IMR-90 (cell line): ENCODE measurements around the gene TTLL9. TPM values are rescaled to one million over a fixed set of nuclear protein-coding genes. Genes with fewer than 3 reads are reported as not detected.

Experiments used
- ATAC-seq: fragments of 200-7000 bp; cut with Tn5 transposase; 2 replicates; pipeline ENCODE4 v1.9.1; 2020; ENCODE audit warnings: low read depth, mild to moderate bottlenecking, moderate library complexity
- BruUV-seq: library from RNA; stranded (reverse); fragments of 400-500 nt; replicated peaks from 2 replicates; lab custom pipeline; 2021; lab: Mats Ljungman, UMichigan
- CTCF ChIA-PET: fragments of 300-600 bp; formaldehyde crosslinking; extraction: SDS; loops from one replicate; lab custom pipeline; 2021; ENCODE audit warnings: antibody characterized with exemption; lab: Yijun Ruan, JAX
- POLR2A ChIA-PET: fragments of 300-600 bp; sonication (Branson Sonifier 250); formaldehyde crosslinking; loops from one replicate; lab custom pipeline; 2022; ENCODE audit warnings: antibody characterized with exemption; ENCODE audit not compliant: unreplicated experiment; lab: Charles Lee
- DNase-seq: peaks from one replicate; pipeline ENCODE4 v3.0.0; 2013
- H2AFZ ChIP-seq: replicated peaks from 2 replicates; pipeline ENCODE3; 2013; ENCODE audit warnings: low read length, mild to moderate bottlenecking; ENCODE audit not compliant: poor library complexity
- H2AK5ac ChIP-seq: 2 replicates; pipeline ENCODE4 v1.6.1; 2013; ENCODE audit warnings: low read depth, low read length, inconsistent platforms
- H2AK9ac ChIP-seq: replicated peaks from 2 replicates; pipeline ENCODE3; 2013; ENCODE audit warnings: mild to moderate bottlenecking, low read depth, low read length, moderate library complexity; ENCODE audit not compliant: poor library complexity
- H2BK120ac ChIP-seq: 2 replicates; pipeline ENCODE4 v1.6.1; 2013; ENCODE audit warnings: low read depth, low read length, inconsistent platforms
- H2BK15ac ChIP-seq: 3 replicates; pipeline ENCODE4 v1.6.1; 2013; ENCODE audit warnings: low read depth, low read length, inconsistent platforms
- H2BK20ac ChIP-seq: 2 replicates; pipeline ENCODE4 v1.6.1; 2013; ENCODE audit warnings: low read depth, mild to moderate bottlenecking, inconsistent platforms, low read length, moderate library complexity
- H2BK5ac ChIP-seq: 2 replicates; pipeline ENCODE4 v1.6.1; 2013; ENCODE audit warnings: mild to moderate bottlenecking, low read depth, low read length, inconsistent platforms; ENCODE audit not compliant: poor library complexity, severe bottlenecking
- H3K14ac ChIP-seq: replicated peaks from 2 replicates; pipeline ENCODE4 v1.6.1; 2013; ENCODE audit warnings: low read depth, low read length, inconsistent platforms
- H3K18ac ChIP-seq: 2 replicates; pipeline ENCODE4 v1.6.1; 2013; ENCODE audit warnings: low read depth, low read length, control low read depth
- H3K23ac ChIP-seq: 2 replicates; pipeline ENCODE4 v1.6.1; 2013; ENCODE audit warnings: low read depth, low read length, inconsistent platforms
- H3K27ac ChIP-seq: 2 replicates; pipeline ENCODE4 v1.5.1; 2013; ENCODE audit warnings: mild to moderate bottlenecking, control low read depth, low read length; ENCODE audit not compliant: insufficient read depth
- H3K27me3 ChIP-seq: 2 replicates; pipeline ENCODE4 v1.6.1; 2013; ENCODE audit warnings: low read length; ENCODE audit not compliant: control insufficient read depth, insufficient read depth
- H3K36me3 ChIP-seq: 2 replicates; pipeline ENCODE4 v1.6.1; 2013; ENCODE audit warnings: low read length, mixed read lengths; ENCODE audit not compliant: control insufficient read depth, insufficient read depth
- H3K4ac ChIP-seq: 2 replicates; pipeline ENCODE4 v1.6.1; 2013; ENCODE audit warnings: low read depth, low read length, inconsistent platforms
- H3K4me1 ChIP-seq: 2 replicates; pipeline ENCODE4 v1.6.1; 2013; ENCODE audit warnings: low read length, mixed read lengths; ENCODE audit not compliant: control insufficient read depth, insufficient read depth
- H3K4me2 ChIP-seq: 2 replicates; pipeline ENCODE4 v1.6.1; 2013; ENCODE audit warnings: low read depth, mild to moderate bottlenecking, control low read depth, low read length, moderate library complexity
- H3K4me3 ChIP-seq: 2 replicates; pipeline ENCODE4 v1.5.1; 2013; ENCODE audit warnings: low read depth, mild to moderate bottlenecking, control low read depth, low read length, moderate library complexity; ENCODE audit not compliant: insufficient read depth
- H3K56ac ChIP-seq: 2 replicates; pipeline ENCODE4 v1.6.1; 2013; ENCODE audit warnings: low read length, inconsistent platforms; ENCODE audit not compliant: insufficient read depth; ENCODE audit errors: extremely low read depth
- H3K79me1 ChIP-seq, 2 experiments: 2 replicates each; pipeline ENCODE4 v1.6.1; 2013; ENCODE audit warnings: low read length in 2 of 2, inconsistent platforms in 1 of 2, low read depth in 1 of 2
- H3K9ac ChIP-seq: 2 replicates; pipeline ENCODE4 v1.6.1; 2013; ENCODE audit warnings: low read depth, low read length, control low read depth
- H3K9me1 ChIP-seq: 2 replicates; pipeline ENCODE4 v1.6.1; 2013; ENCODE audit warnings: low read length, inconsistent platforms; ENCODE audit not compliant: insufficient read depth
- H3K9me3 ChIP-seq: 2 replicates; pipeline ENCODE4 v1.6.1; 2013; ENCODE audit warnings: low read length; ENCODE audit not compliant: control insufficient read depth, insufficient read depth
- H4K20me1 ChIP-seq: 2 replicates; pipeline ENCODE4 v1.6.1; 2013; ENCODE audit warnings: low read length, inconsistent platforms; ENCODE audit not compliant: insufficient read depth
- H4K5ac ChIP-seq: 2 replicates; pipeline ENCODE4 v1.6.1; 2013; ENCODE audit warnings: mild to moderate bottlenecking, low read depth, low read length, control low read depth
- H4K8ac ChIP-seq, 2 experiments: 2 replicates each; pipeline ENCODE4 v1.6.1; 2013; ENCODE audit warnings: low read depth in 2 of 2, low read length in 2 of 2, control low read depth in 1 of 2, inconsistent platforms in 1 of 2
- H4K91ac ChIP-seq: 2 replicates; pipeline ENCODE4 v1.6.1; 2013; ENCODE audit warnings: low read depth, low read length, inconsistent platforms; ENCODE audit not compliant: insufficient read depth
- CEBPB ChIP-seq: IDR thresholded peaks from 2 replicates; pipeline ENCODE4 v1.6.1; 2012; ENCODE audit warnings: low read depth, low read length, improper control_type of control experiment
- MAZ ChIP-seq: IDR thresholded peaks from 2 replicates; pipeline ENCODE4 v1.6.1; 2012; ENCODE audit warnings: low read depth, mild to moderate bottlenecking, low read length, improper control_type of control experiment, moderate library complexity, borderline replicate concordance
- WGBS, 2 experiments: methylation state at CpG; one replicate each; pipeline versions ENCODE4 v1.1.5 to v1.1.7; 2013; ENCODE audit warnings: missing lambda C conversion rate in 2 of 2; ENCODE audit not compliant: insufficient read length in 1 of 2; ENCODE audit errors: extremely low coverage in 2 of 2; 5-methylcytosine and 5-hydroxymethylcytosine counted together
- dilution Hi-C: fragments of 300-500 bp; cut with HindIII; formaldehyde crosslinking; loops from one replicate; pipeline ENCODE4 v1.14.3; 2018; ENCODE audit warnings: low sequenced_read_pairs; ENCODE audit not compliant: unreplicated experiment
- in situ Hi-C: fragments of 300-500 bp; cut with MboI; formaldehyde crosslinking; loops from 3 replicates; pipeline ENCODE4 v1.14.3; 2019; ENCODE audit warnings: low sequenced_read_pairs, inconsistent platforms, mixed read lengths
- intact Hi-C: fragments of 100-400 bp; cut with micrococcal nuclease; formaldehyde crosslinking; loops from 2 replicates; pipeline ENCODE4 v1.10.0; 2022
- polyA plus RNA-seq, 3 experiments: library from polyadenylated mRNA; depleted of rRNA; stranded (reverse); fragments of >200 nt; gene quantifications; 2 replicates each; pipeline ENCODE4 v1.2.3, GENCODE V29; 2012; ENCODE audit warnings: low replicate concordance in 1 of 3
- total RNA-seq: library from RNA; depleted of rRNA; stranded (reverse); fragments of >200 nt; gene quantifications from 2 replicates; pipeline ENCODE4 v1.2.3, GENCODE V29; 2012

TTLL9 gene
- total and polyA plus RNA-seq, 2 of the 4 experiments (the other 2 are of a cell fraction), result not detected

GRCh38 chr20:31922181-31922580 lies 51.7 kb downstream of the TTLL9 start:
- Histone ChIP-seq H3K9me1 (no peaks in the 10 kb centered on the region), H3K27ac (no peak overlapping the region), H3K14ac (no peak overlapping the region), H3K36me3 (no peaks in the 10 kb centered on the region), H2AFZ (no peak overlapping the region), H4K91ac (no peak overlapping the region), H2AK5ac (no peak overlapping the region), H4K5ac (no peak overlapping the region), H2BK120ac (no peak overlapping the region), H3K79me1 (no peaks in the 10 kb centered on the region), H3K4me3 (no peak overlapping the region), H3K23ac (no peak overlapping the region), H2BK20ac (no peak overlapping the region), H3K18ac (no peak overlapping the region), H3K9ac (no peak overlapping the region), H3K27me3 (peaks cover 46% of the 10 kb centered on the region), H3K4me1 (no peaks in the 10 kb centered on the region), H2AK9ac (no peak overlapping the region), H3K56ac (no peak overlapping the region), H3K9me3 (no peaks in the 10 kb centered on the region), H4K20me1 (no peaks in the 10 kb centered on the region), H2BK5ac (no peak overlapping the region), H3K4me2 (no peak overlapping the region), H4K8ac (no peak overlapping the region), H3K4ac (no peak overlapping the region), H2BK15ac (no peak overlapping the region)
- ATAC-seq (no peak), DNase-seq (no peak)
- CTCF ChIA-PET, result no interaction called here
- WGBS, 2 experiments, result 0% methylated on average over 1 of the region's 4 CpGs; no CpG with 5 or more reads in 1 of the 2 experiments
- 0 out of 2 replicates have a peak, but pooled peaks have one; percentile 16 for TF ChIP-seq CEBPB
- no peak for TF ChIP-seq MAZ
- dilution Hi-C loops, result no loop called here
- BruUV-seq, result no TSS peak
- in situ Hi-C loops, result no loop called here
- POLR2A ChIA-PET, result no interaction called here
- intact Hi-C loops, result no loop called here
